ENCODE data around the gene C14orf132. TPM values are rescaled to one million over a fixed set of nuclear protein-coding genes. Genes with fewer than 3 reads are reported as not detected.

C14orf132 gene
- total and polyA plus RNA-seq, 2 experiments from 2014 or later = 17.0 to 19.3 TPM

DNA sequence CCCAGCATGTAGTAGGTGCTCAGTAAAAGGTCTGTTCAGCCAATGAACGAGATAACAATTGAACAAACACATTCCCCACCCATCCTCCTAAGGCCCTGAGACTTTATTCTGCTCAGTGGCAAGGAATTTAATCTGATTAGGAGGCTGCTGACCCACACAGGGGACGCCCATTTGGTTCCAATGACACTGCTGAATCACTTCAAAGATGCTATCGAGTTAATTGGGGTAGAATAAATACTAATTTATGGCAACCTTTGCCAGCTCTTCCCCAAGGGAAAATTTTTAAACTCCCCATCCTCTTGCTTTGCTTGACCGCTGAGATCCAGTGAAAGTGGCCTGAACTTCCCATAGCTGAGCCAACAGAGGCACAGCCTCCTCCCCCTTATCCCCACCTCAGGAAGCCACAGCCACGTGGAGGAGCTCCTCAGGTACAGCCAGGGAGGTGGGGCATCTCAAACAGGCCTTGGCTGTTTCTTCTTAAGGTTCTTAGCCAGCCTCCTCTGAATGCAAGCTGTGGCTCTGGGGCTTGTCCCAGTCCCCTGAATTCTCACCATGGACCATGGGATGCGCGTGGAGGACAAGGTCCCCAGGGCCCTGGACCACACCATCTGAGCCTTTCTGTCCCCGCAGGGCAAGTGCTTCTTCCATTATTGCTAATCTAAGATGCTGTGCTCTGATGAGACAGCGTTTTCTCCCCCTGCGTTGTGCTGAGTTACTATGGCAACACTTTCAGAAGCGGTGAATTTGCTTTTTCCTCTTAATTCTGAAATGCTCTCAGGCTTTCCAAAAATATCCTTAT is 26.7 kb downstream of the C14orf132 start:
- H3K4me1 ChIP-seq (ENCODE audit: insufficient read depth) = no peaks in the 10 kb centered on the region
- no peaks in the 10 kb centered on the region for H3K9me2 ChIP-seq (replicated peaks; ENCODE audit: insufficient read depth)
- H3K4me3 ChIP-seq = no peak overlapping the region
- no peaks in the 10 kb centered on the region for H3K27me3 ChIP-seq
- no peaks in the 10 kb centered on the region for H3K79me2 ChIP-seq
- no peaks in the 10 kb centered on the region for H3K9me3 ChIP-seq (ENCODE audit: low read depth)
- TF ChIP-seq EZH2 (IDR thresholded peaks at IDR 0.05; ENCODE audit: borderline replicate concordance) (no peak), EZH2phosphoT487 (IDR thresholded peaks at IDR 0.05; ENCODE audit: low read depth, severe bottlenecking, unreplicated experiment) (no peak)
- TF ChIP-seq, protein P1, sequence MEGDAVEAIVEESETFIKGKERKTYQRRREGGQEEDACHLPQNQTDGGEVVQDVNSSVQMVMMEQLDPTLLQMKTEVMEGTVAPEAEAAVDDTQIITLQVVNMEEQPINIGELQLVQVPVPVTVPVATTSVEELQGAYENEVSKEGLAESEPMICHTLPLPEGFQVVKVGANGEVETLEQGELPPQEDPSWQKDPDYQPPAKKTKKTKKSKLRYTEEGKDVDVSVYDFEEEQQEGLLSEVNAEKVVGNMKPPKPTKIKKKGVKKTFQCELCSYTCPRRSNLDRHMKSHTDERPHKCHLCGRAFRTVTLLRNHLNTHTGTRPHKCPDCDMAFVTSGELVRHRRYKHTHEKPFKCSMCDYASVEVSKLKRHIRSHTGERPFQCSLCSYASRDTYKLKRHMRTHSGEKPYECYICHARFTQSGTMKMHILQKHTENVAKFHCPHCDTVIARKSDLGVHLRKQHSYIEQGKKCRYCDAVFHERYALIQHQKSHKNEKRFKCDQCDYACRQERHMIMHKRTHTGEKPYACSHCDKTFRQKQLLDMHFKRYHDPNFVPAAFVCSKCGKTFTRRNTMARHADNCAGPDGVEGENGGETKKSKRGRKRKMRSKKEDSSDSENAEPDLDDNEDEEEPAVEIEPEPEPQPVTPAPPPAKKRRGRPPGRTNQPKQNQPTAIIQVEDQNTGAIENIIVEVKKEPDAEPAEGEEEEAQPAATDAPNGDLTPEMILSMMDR (IDR thresholded peaks at IDR 0.05; ENCODE audit: poor library complexity) = no peak
- H3K4me2 ChIP-seq = no peak overlapping the region
- H2AFZ ChIP-seq = no peak overlapping the region
- H4K20me1 ChIP-seq (ENCODE audit: insufficient read depth, poor library complexity, severe bottlenecking) = peaks cover 4% of the 10 kb centered on the region
- DNase-seq (ENCODE audit: low spot score) = no peak
- 73% methylated on average over 11 of the region's 11 CpGs for WGBS (ENCODE audit: low lambda C conversion rate, missing lambda C conversion rate)
- no peak overlapping the region for H3K27ac ChIP-seq
- H3K36me3 ChIP-seq (replicated peaks; ENCODE audit: insufficient read depth, low read depth) = no peaks in the 10 kb centered on the region

GRCh38 chr14:96066976-96067375 is 27.8 kb downstream of the C14orf132 start:
- no peak for TF ChIP-seq EZH2phosphoT487 (IDR thresholded peaks at IDR 0.05; ENCODE audit: low read depth, severe bottlenecking, unreplicated experiment)
- WGBS (ENCODE audit: low lambda C conversion rate, missing lambda C conversion rate) = 99% methylated on average over 5 of the region's 5 CpGs

DNA sequence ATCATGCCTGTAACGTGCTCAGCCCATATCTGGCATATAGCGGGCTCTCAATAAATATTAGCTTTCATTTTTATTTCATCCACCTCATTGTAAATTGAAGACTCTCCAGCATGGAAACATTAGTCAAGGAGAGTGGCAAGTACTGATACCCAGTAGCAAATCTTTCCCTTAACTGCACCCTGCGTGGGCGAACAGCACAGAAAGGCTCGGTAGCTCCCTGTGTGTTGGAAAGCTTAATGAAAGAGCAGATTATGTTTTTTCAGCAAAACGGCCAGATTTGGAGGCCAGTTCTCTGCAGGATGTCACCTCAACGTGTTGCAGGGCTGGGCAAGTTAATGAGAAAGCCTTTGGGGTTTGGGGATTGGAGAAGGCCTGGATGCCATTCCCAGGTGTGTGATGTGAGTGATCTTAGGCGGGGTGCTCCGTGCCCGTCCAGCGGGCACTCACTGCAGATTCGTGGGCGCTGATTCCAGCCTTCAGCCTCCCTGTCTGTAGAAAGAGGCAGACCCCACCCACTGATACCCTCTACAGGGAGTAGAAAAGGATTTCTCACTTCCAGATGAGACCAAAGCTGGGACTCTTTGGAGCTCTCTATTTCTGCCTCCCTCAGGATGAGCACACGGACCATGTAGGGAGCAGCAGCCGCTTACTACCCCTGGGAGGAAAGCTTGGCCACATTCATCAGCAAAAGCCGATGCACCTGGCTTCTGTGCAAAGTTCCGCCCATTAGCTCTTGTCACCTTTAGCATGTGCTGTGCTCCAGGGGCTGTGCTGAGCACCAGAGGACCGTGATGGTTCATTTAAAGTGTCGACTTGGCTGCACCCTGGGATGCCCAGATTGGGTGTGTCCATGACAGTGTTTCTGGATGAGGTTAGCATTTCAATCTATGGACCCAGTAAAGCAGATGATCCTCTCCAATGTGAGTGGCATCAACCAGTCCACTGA is 29.1 kb downstream of the C14orf132 start:
- Histone ChIP-seq H3K79me2 (no peaks in the 10 kb centered on the region), H3K9me3 (ENCODE audit: low read depth) (no peaks in the 10 kb centered on the region), H3K36me3 (replicated peaks; ENCODE audit: insufficient read depth, low read depth) (no peaks in the 10 kb centered on the region), H3K9me2 (replicated peaks; ENCODE audit: insufficient read depth) (no peaks in the 10 kb centered on the region), H2AFZ (no peak overlapping the region), H4K20me1 (ENCODE audit: insufficient read depth, poor library complexity, severe bottlenecking) (no peaks in the 10 kb centered on the region), H3K4me1 (ENCODE audit: insufficient read depth) (no peaks in the 10 kb centered on the region), H3K27me3 (no peaks in the 10 kb centered on the region), H3K27ac (no peak overlapping the region), H3K4me2 (no peak overlapping the region), H3K4me3 (no peak overlapping the region)
- TF ChIP-seq, protein P1 (IDR thresholded peaks at IDR 0.05; ENCODE audit: poor library complexity) = no peak
- no peak for TF ChIP-seq EZH2phosphoT487 (IDR thresholded peaks at IDR 0.05; ENCODE audit: low read depth, severe bottlenecking, unreplicated experiment)
- no peak for TF ChIP-seq EZH2 (IDR thresholded peaks at IDR 0.05; ENCODE audit: borderline replicate concordance)
- 93% methylated on average over 19 of the region's 19 CpGs for WGBS (ENCODE audit: low lambda C conversion rate, missing lambda C conversion rate)
- DNase-seq (ENCODE audit: low spot score) = no peak

More at GRCh38 chr14:96066976-96067375, 27.8 kb downstream of the C14orf132 start:
- no peaks in the 10 kb centered on the region for H3K36me3 ChIP-seq (replicated peaks; ENCODE audit: insufficient read depth, low read depth)
- no peaks in the 10 kb centered on the region for H3K79me2 ChIP-seq
- DNase-seq (ENCODE audit: low spot score) = no peak
- no peak overlapping the region for H3K4me3 ChIP-seq
- no peak overlapping the region for H3K4me2 ChIP-seq
- no peaks in the 10 kb centered on the region for H3K9me3 ChIP-seq (ENCODE audit: low read depth)
- H3K4me1 ChIP-seq (ENCODE audit: insufficient read depth) = no peaks in the 10 kb centered on the region
- no peaks in the 10 kb centered on the region for H3K27me3 ChIP-seq
- H4K20me1 ChIP-seq (ENCODE audit: insufficient read depth, poor library complexity, severe bottlenecking) = peaks cover 4% of the 10 kb centered on the region
- H3K9me2 ChIP-seq (replicated peaks; ENCODE audit: insufficient read depth) = no peaks in the 10 kb centered on the region
- H3K27ac ChIP-seq = no peak overlapping the region
- H2AFZ ChIP-seq = no peak overlapping the region
